Neural cell (in vitro differentiated cells): ENCODE results near the gene SPECC1L. TPM values are rescaled to one million over a fixed set of nuclear protein-coding genes. Genes with fewer than 3 reads are reported as not detected.

Source experiments
- H2AFZ ChIP-seq: fragments of 200-600, 300-800 bp; sonication (generic), shearing (Covaris generic); 2 replicates; pipeline ENCODE4 v1.6.0; 2014; ENCODE audit warnings: low read depth, mild to moderate bottlenecking, antibody characterized with exemption, low read length, moderate library complexity
- H3F3A ChIP-seq: fragments of 200-600 bp; shearing (Covaris generic); 2 replicates; pipeline ENCODE4 v1.6.1; 2016; ENCODE audit warnings: mild to moderate bottlenecking, moderate library complexity, mixed read lengths, antibody characterized with exemption, low read length; ENCODE audit not compliant: insufficient read depth, poor library complexity, severe bottlenecking
- H3K27ac ChIP-seq: fragments of 200-600, 300-800 bp; sonication (generic), shearing (Covaris generic); 2 replicates; pipeline ENCODE4 v1.5.1; 2014; ENCODE audit warnings: mild to moderate bottlenecking, low read length, moderate library complexity
- H3K27me3 ChIP-seq: fragments of 300-800, 200-600 bp; sonication (generic), shearing (Covaris generic); 2 replicates; pipeline ENCODE4 v1.6.0; 2014; ENCODE audit warnings: mild to moderate bottlenecking, low read depth, low read length, moderate library complexity; ENCODE audit not compliant: insufficient read depth
- H3K36me3 ChIP-seq: fragments of 300-800, 200-600 bp; sonication (generic), shearing (Covaris generic); 2 replicates; pipeline ENCODE4 v1.5.1; 2014; ENCODE audit warnings: mild to moderate bottlenecking, antibody characterized with exemption, low read length, moderate library complexity; ENCODE audit not compliant: insufficient read depth
- H3K4me2 ChIP-seq: fragments of 300-800, 200-600 bp; sonication (generic), shearing (Covaris generic); 2 replicates; pipeline ENCODE4 v1.6.0; 2014; ENCODE audit warnings: mild to moderate bottlenecking, low read length
- H3K4me3 ChIP-seq: fragments of 300-800, 200-600 bp; sonication (generic), shearing (Covaris generic); 2 replicates; pipeline ENCODE4 v1.5.1; 2014; ENCODE audit warnings: mild to moderate bottlenecking, low read length, moderate library complexity
- H3K79me2 ChIP-seq: fragments of 200-600 bp; shearing (Covaris generic); replicated peaks from 2 replicates; pipeline ENCODE4 v1.6.0; 2014; ENCODE audit warnings: mild to moderate bottlenecking, low read length, moderate library complexity; ENCODE audit not compliant: insufficient read depth
- H3K9ac ChIP-seq: fragments of 300-800, 200-600 bp; sonication (generic), shearing (Covaris generic); 2 replicates; pipeline ENCODE4 v1.6.1; 2016; ENCODE audit warnings: mild to moderate bottlenecking, low read length, mixed read lengths
- H3K9me2 ChIP-seq: fragments of 200-600 bp; shearing (Covaris generic); 2 replicates; pipeline ENCODE4 v1.6.1; 2016; ENCODE audit warnings: mild to moderate bottlenecking, low read length, mixed read lengths; ENCODE audit not compliant: insufficient read depth
- H3K9me3 ChIP-seq: fragments of 200-600, 300-800 bp; sonication (generic), shearing (Covaris generic); 2 replicates; pipeline ENCODE4 v1.6.1; 2016; ENCODE audit warnings: mild to moderate bottlenecking, mixed run types, low read length, moderate library complexity, mixed read lengths
- H4K20me1 ChIP-seq: fragments of 200-600 bp; shearing (Covaris generic); 2 replicates; pipeline ENCODE4 v1.6.1; 2016; ENCODE audit warnings: mild to moderate bottlenecking, mixed run types; ENCODE audit not compliant: insufficient read depth
- CTCF ChIP-seq: fragments of 450-650 bp; IDR thresholded peaks from 2 replicates; pipeline ENCODE4 v1.5.1; 2014; ENCODE audit warnings: antibody characterized with exemption, mild to moderate bottlenecking, moderate library complexity; ENCODE audit not compliant: poor library complexity, severe bottlenecking
- EP300 ChIP-seq: fragments of 450-650 bp; conservative IDR thresholded peaks from 2 replicates; pipeline ENCODE4 v1.6.1; 2014; ENCODE audit warnings: antibody characterized with exemption, mild to moderate bottlenecking, moderate library complexity; ENCODE audit not compliant: poor library complexity, severe bottlenecking
- EZH2 ChIP-seq: fragments of 200-600, 300-800 bp; shearing (Covaris generic), sonication (generic); IDR thresholded peaks from 2 replicates; pipeline ENCODE4 v1.6.1; 2014; ENCODE audit warnings: antibody characterized with exemption, low read length, borderline replicate concordance, mild to moderate bottlenecking; ENCODE audit not compliant: insufficient read depth, poor library complexity, severe bottlenecking
- MXI1 ChIP-seq: fragments of 450-650 bp; conservative IDR thresholded peaks from 2 replicates; pipeline ENCODE4 v1.6.1; 2014; ENCODE audit warnings: antibody characterized with exemption, mild to moderate bottlenecking; ENCODE audit not compliant: poor library complexity, severe bottlenecking
- POLR2AphosphoS5 ChIP-seq: IDR thresholded peaks from 2 replicates; pipeline ENCODE4 v1.6.1; 2012
- RAD21 ChIP-seq: fragments of 450-650 bp; conservative IDR thresholded peaks from 2 replicates; pipeline ENCODE4 v1.6.1; 2014; ENCODE audit warnings: antibody characterized with exemption, mild to moderate bottlenecking, moderate library complexity
- SMC3 ChIP-seq: fragments of 450-650 bp; conservative IDR thresholded peaks from 2 replicates; pipeline ENCODE4 v1.6.1; 2014; ENCODE audit warnings: antibody characterized with exemption, mild to moderate bottlenecking, moderate library complexity; ENCODE audit not compliant: poor library complexity
- TAF1 ChIP-seq: IDR thresholded peaks from 2 replicates; pipeline ENCODE4 v1.6.1; 2012; ENCODE audit warnings: low read depth
- polyA plus RNA-seq: library from polyadenylated mRNA; depleted of rRNA; stranded (reverse); fragments of >200 nt; gene quantifications from 2 replicates; pipeline ENCODE4 v1.2.3, GENCODE V29; 2014
- TF ChIP-seq, protein P1 (sequence below): IDR thresholded peaks from 2 replicates; pipeline ENCODE4 v1.6.1; 2012; ENCODE audit warnings: borderline replicate concordance

Gene SPECC1L
- polyA plus RNA-seq, 1 donor from 2014 or later = 27.1 TPM

- Histone ChIP-seq H3K9ac (no peak overlapping the region), H3K9me2 (no peaks in the 10 kb centered on the region), H3K36me3 (no peaks in the 10 kb centered on the region), H3K4me2 (no peak overlapping the region), H3F3A (no peaks in the 10 kb centered on the region), H3K4me3 (no peak overlapping the region), H4K20me1 (no peaks in the 10 kb centered on the region), H3K79me2 (no peaks in the 10 kb centered on the region), H3K27ac (no peak overlapping the region), H3K9me3 (no peaks in the 10 kb centered on the region), H3K27me3 (no peaks in the 10 kb centered on the region), H2AFZ (no peak overlapping the region)
- TF ChIP-seq, protein P1, sequence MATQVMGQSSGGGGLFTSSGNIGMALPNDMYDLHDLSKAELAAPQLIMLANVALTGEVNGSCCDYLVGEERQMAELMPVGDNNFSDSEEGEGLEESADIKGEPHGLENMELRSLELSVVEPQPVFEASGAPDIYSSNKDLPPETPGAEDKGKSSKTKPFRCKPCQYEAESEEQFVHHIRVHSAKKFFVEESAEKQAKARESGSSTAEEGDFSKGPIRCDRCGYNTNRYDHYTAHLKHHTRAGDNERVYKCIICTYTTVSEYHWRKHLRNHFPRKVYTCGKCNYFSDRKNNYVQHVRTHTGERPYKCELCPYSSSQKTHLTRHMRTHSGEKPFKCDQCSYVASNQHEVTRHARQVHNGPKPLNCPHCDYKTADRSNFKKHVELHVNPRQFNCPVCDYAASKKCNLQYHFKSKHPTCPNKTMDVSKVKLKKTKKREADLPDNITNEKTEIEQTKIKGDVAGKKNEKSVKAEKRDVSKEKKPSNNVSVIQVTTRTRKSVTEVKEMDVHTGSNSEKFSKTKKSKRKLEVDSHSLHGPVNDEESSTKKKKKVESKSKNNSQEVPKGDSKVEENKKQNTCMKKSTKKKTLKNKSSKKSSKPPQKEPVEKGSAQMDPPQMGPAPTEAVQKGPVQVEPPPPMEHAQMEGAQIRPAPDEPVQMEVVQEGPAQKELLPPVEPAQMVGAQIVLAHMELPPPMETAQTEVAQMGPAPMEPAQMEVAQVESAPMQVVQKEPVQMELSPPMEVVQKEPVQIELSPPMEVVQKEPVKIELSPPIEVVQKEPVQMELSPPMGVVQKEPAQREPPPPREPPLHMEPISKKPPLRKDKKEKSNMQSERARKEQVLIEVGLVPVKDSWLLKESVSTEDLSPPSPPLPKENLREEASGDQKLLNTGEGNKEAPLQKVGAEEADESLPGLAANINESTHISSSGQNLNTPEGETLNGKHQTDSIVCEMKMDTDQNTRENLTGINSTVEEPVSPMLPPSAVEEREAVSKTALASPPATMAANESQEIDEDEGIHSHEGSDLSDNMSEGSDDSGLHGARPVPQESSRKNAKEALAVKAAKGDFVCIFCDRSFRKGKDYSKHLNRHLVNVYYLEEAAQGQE = no peak
- TF ChIP-seq EZH2 (no peak), MXI1 (no peak), TAF1 (no peak), CTCF (no peak), POLR2AphosphoS5 (no peak), EP300 (no peak), SMC3 (no peak), RAD21 (no peak)
These were observed 143.9 kb downstream of the SPECC1L start for GRCh38 chr22:24414523-24414922.

GRCh38 chr22:24414984-24415945, 144.6 kb downstream of the SPECC1L start:
- H3K9me3 ChIP-seq = no peaks in the 10 kb centered on the region
- H3F3A ChIP-seq = no peaks in the 10 kb centered on the region
- no peak overlapping the region for H3K9ac ChIP-seq
- H3K9me2 ChIP-seq = no peaks in the 10 kb centered on the region
- no peaks in the 10 kb centered on the region for H4K20me1 ChIP-seq
- no peak overlapping the region for H3K4me3 ChIP-seq
- H3K36me3 ChIP-seq = no peaks in the 10 kb centered on the region
- no peaks in the 10 kb centered on the region for H3K79me2 ChIP-seq
- H3K27ac ChIP-seq = no peak overlapping the region
- H2AFZ ChIP-seq = no peak overlapping the region
- no peak overlapping the region for H3K4me2 ChIP-seq
- TF ChIP-seq EZH2 (no peak), TAF1 (no peak), RAD21 (no peak), MXI1 (no peak), EP300 (no peak), CTCF (no peak), SMC3 (no peak), POLR2AphosphoS5 (no peak)
- TF ChIP-seq, protein P1 = no peak
- no peaks in the 10 kb centered on the region for H3K27me3 ChIP-seq
